ENCODE results near the gene MITF. TPM values are rescaled to one million over a fixed set of nuclear protein-coding genes. Genes with fewer than 3 reads are reported as not detected.

MITF gene
- total RNA-seq, 1 donor from 2014 or later: 6.0 TPM

DNA sequence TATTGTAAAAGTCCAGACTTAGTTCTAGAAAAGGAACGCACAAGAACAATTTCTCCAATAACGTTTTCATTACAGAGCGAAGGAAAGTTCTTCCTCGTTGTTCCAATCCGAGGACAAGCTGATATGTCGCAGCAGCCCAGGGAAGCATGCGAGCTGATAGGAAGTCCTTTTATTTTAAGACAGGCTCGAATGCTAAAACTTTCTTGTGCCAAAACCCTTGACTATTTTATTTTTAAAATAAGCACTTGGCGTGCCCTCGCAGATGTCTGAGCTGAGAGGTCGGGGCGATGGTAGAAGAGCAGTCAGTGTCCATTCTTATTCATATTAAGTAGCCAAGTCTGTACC is 433 bp upstream of the MITF start:
- TF ChIP-seq CTCF (IDR thresholded peaks at IDR 0.05; ENCODE audit: insufficient read depth, low read depth, low read length) (no peak), EZH2 (IDR thresholded peaks at IDR 0.05; ENCODE audit: insufficient read depth, low read length) (no peak)
- peaks cover 16% of the 10 kb centered on the region for H3K27me3 ChIP-seq (ENCODE audit: insufficient read depth, low read length)

DNA sequence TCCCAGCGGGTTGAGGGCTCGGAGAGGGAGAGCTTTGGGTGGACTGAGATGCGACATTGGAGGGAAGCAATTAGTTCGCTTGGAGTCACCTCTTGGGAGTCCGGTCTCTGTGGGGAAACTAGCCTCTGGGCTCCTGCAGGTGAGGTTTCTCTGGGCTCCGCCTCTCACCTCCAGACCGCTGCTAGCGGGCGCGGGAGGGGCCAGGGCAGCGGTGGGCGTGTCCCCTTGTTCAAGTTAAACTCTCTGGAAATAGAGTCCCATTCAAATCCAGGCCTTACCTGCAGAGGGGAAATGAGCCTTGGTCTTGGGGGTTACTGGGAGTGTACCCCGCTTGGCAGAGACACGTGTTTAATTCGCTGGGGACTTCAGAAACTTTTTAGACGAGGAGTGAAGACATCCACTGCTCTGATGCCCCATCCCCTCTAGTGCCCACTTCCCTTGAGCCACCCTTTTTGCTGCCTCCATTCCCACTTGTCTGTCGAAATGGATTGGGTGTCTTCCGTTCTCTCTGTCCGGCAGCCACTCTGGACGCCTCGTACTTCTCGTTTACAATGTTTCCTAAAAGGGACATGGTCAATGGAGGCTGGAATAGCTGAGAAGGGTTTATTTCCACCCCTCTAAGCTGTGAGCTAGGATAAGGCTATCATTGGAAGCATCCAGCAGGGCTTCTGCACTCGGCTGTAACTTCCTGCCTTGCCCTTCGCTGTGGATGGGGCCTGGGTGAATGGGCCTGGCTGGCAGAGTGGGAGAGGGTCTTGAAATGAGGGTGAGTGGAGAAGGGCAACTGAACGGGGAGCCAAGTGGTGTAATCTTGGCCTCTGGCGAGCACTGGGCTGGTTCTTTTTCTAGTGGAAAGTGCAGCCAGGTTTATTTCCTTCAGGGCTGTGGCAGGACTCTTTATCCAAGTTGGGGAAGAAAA is 1.1 kb downstream of the MITF start:
- H2AFZ ChIP-seq (ENCODE audit: low read depth, low read length): peak overlapping the region; percentile 89
- Mint-ChIP-seq H3K4me3 (ENCODE audit: unreplicated experiment) (peak overlapping the region; percentile 89), H3K9me3 (ENCODE audit: unreplicated experiment) (no peaks in the 10 kb centered on the region), H3K27me3 (ENCODE audit: low read depth, unreplicated experiment) (peaks cover 5% of the 10 kb centered on the region), H3K4me1 (ENCODE audit: low read depth, unreplicated experiment) (peaks cover 22% of the 10 kb centered on the region), H3K36me3 (ENCODE audit: low read depth, unreplicated experiment) (no peaks in the 10 kb centered on the region), H3K27ac (ENCODE audit: unreplicated experiment) (peak overlapping the region; percentile 21)
- DNase-seq (ENCODE audit: low read depth): no peak
- peaks cover 5% of the 10 kb centered on the region for H3K4me1 ChIP-seq (ENCODE audit: insufficient read depth, low read length)
- no peak for FAIRE-seq
- no peaks in the 10 kb centered on the region for H3K36me3 ChIP-seq (ENCODE audit: insufficient read depth, low read length)
- H3K79me2 ChIP-seq (ENCODE audit: insufficient read depth, low read length): no peaks in the 10 kb centered on the region
- no peaks in the 10 kb centered on the region for H4K20me1 ChIP-seq (ENCODE audit: insufficient read depth, low read length)
- no peaks in the 10 kb centered on the region for H3K9me3 ChIP-seq (ENCODE audit: insufficient read depth, low read depth, low read length)
- TF ChIP-seq CTCF (IDR thresholded peaks at IDR 0.05; ENCODE audit: insufficient read depth, low read depth, low read length) (no peak), EZH2 (IDR thresholded peaks at IDR 0.05; ENCODE audit: insufficient read depth, low read length) (no peak)
- H3K27ac ChIP-seq (ENCODE audit: low read depth, low read length): no peak overlapping the region
- H3K9ac ChIP-seq (ENCODE audit: low read length): peak overlapping the region; percentile 78
- H3K4me2 ChIP-seq (ENCODE audit: low read length): peak overlapping the region; percentile 86
- peak overlapping the region; percentile 80 for H3K4me3 ChIP-seq (ENCODE audit: insufficient read depth, low read depth, low read length)
- peaks cover 16% of the 10 kb centered on the region for H3K27me3 ChIP-seq (ENCODE audit: insufficient read depth, low read length)

More for the DNA sequence above, 433 bp upstream of the MITF start:
- Histone ChIP-seq H3K36me3 (ENCODE audit: insufficient read depth, low read length) (no peaks in the 10 kb centered on the region), H3K4me3 (ENCODE audit: insufficient read depth, low read depth, low read length) (peak overlapping the region; percentile 80), H2AFZ (ENCODE audit: low read depth, low read length) (peak overlapping the region; percentile 84), H4K20me1 (ENCODE audit: insufficient read depth, low read length) (no peaks in the 10 kb centered on the region), H3K27ac (ENCODE audit: low read depth, low read length) (no peak overlapping the region), H3K79me2 (ENCODE audit: insufficient read depth, low read length) (no peaks in the 10 kb centered on the region), H3K4me1 (ENCODE audit: insufficient read depth, low read length) (peaks cover 5% of the 10 kb centered on the region), H3K9me3 (ENCODE audit: insufficient read depth, low read depth, low read length) (no peaks in the 10 kb centered on the region), H3K4me2 (ENCODE audit: low read length) (peak overlapping the region; percentile 86), H3K9ac (ENCODE audit: low read length) (peak overlapping the region; percentile 63)
- Mint-ChIP-seq H3K4me3 (ENCODE audit: unreplicated experiment) (peak overlapping the region; percentile 95), H3K27me3 (ENCODE audit: low read depth, unreplicated experiment) (peaks cover 5% of the 10 kb centered on the region), H3K9me3 (ENCODE audit: unreplicated experiment) (no peaks in the 10 kb centered on the region), H3K36me3 (ENCODE audit: low read depth, unreplicated experiment) (no peaks in the 10 kb centered on the region), H3K27ac (ENCODE audit: unreplicated experiment) (peak overlapping the region; percentile 83), H3K4me1 (ENCODE audit: low read depth, unreplicated experiment) (peaks cover 22% of the 10 kb centered on the region)
- DNase-seq (ENCODE audit: low read depth): no peak
- no peak for FAIRE-seq
